ENCODE results near the gene PDE4B. TPM values are rescaled to one million over a fixed set of nuclear protein-coding genes. Genes with fewer than 3 reads are reported as not detected.

The PDE4B gene
- polyA plus RNA-seq, 2 of the 4 experiments (the other 2 are of a cell fraction) = 20.2 to 56.8 TPM

GRCh38 chr1:66312271-66312990 is 519.7 kb downstream of the PDE4B start:
- H3K9me3 ChIP-seq = no peaks in the 10 kb centered on the region
- no peak for FAIRE-seq
- WGBS (ENCODE audit: missing lambda C conversion rate) = 61% methylated on average over 4 of the region's 4 CpGs
- H3K27ac ChIP-seq = peak overlapping the region in 1 of 2 experiments; percentile 2; a peak in 1 of 6 replicates
- H3K4me2 ChIP-seq = no peak overlapping the region
- H3K4me1 ChIP-seq = peaks cover 30% of the 10 kb centered on the region
- H3K4me3 ChIP-seq = no peak overlapping the region
- DNase-seq (ENCODE audit: low read depth in 1 of 2, low spot score in 1 of 2) = no peak
- ChIA-PET CTCF (no interaction called here), POLR2A (no interaction called here)
- TF ChIP-seq GATA3 (IDR thresholded peaks at IDR 0.05; ENCODE audit: borderline replicate concordance) = no peak
- no peak for TF ChIP-seq RARB (CRISPR knock-in tag; IDR thresholded peaks at IDR 0.05)
- TF ChIP-seq RFX5 (IDR thresholded peaks at IDR 0.05) = no peak
- ATAC-seq = no peak

GRCh38 chr1:66313429-66313828 is 520.7 kb downstream of the PDE4B start:
- no peaks in the 10 kb centered on the region for H3K9me3 ChIP-seq
- H3K27ac ChIP-seq = peak overlapping the region in 1 of 2 experiments; percentile 29; a peak in 1 of 6 replicates
- H3K4me2 ChIP-seq = no peak overlapping the region
- peaks cover 30% of the 10 kb centered on the region for H3K4me1 ChIP-seq
- ATAC-seq (no peak), DNase-seq (ENCODE audit: low read depth in 1 of 2, low spot score in 1 of 2) (no peak), FAIRE-seq (no peak)
- H3K4me3 ChIP-seq = no peak overlapping the region
- POLR2A ChIA-PET = no interaction called here
- TF ChIP-seq POLR2AphosphoS2 (conservative IDR thresholded peaks at IDR 0.05; ENCODE audit: low read length) (no peak), RCOR1 (IDR thresholded peaks at IDR 0.05; ENCODE audit: low read depth, low read length) (no peak), HMGXB4 (CRISPR knock-in tag; IDR thresholded peaks at IDR 0.05; ENCODE audit: borderline replicate concordance) (no peak), FOSL2 (IDR thresholded peaks at IDR 0.05) (no peak), FOSL2 (CRISPR knock-in tag; IDR thresholded peaks at IDR 0.05) (no peak), ZC3H11A (IDR thresholded peaks at IDR 0.05) (no peak), ZNF302 (CRISPR knock-in tag; IDR thresholded peaks at IDR 0.05) (no peak), NPAS2 (CRISPR knock-in tag; IDR thresholded peaks at IDR 0.05; ENCODE audit: borderline replicate concordance) (no peak), CTCF (IDR thresholded peaks at IDR 0.05) (no peak), CBX8 (IDR thresholded peaks at IDR 0.05) (no peak), TFCP2L1 (CRISPR knock-in tag; IDR thresholded peaks at IDR 0.05) (no peak), JUNB (IDR thresholded peaks at IDR 0.05) (no peak), RNF2 (IDR thresholded peaks at IDR 0.05; ENCODE audit: borderline replicate concordance, low read depth) (no peak)
- CTCF ChIA-PET = interaction anchor here (1.6 kb wide), 1 partner anchor 133 kb away, joined by 5 read pairs; no protein-coding TSS in a partner anchor

GRCh38 chr1:66315671-66316070 is 523.0 kb downstream of the PDE4B start:
- Histone ChIP-seq H3K9me3 (no peaks in the 10 kb centered on the region), H3K27ac (peak overlapping the region; percentile 46 to 73), H3K4me3 (no peak overlapping the region), H3K4me1 (peaks cover 30% of the 10 kb centered on the region), H3K4me2 (peak overlapping the region; percentile 49)
- 40% methylated on average over 4 of the region's 4 CpGs for WGBS (ENCODE audit: missing lambda C conversion rate)
- ATAC-seq (peak; percentile 77 to 87), DNase-seq (ENCODE audit: low read depth in 1 of 2, low spot score in 1 of 2) (peak; percentile 27 to 58), FAIRE-seq (no peak)
- TF ChIP-seq CHD4 (IDR thresholded peaks at IDR 0.05; ENCODE audit: borderline replicate concordance) (no peak), FOSL2 (IDR thresholded peaks at IDR 0.05) (no peak), FOSL2 (CRISPR knock-in tag; IDR thresholded peaks at IDR 0.05) (peak; percentile 58)
- ChIA-PET CTCF (no interaction called here), POLR2A (no interaction called here)

Measured in A549 (cell line).